ENCODE measurements around the gene TRPV3. TPM values are rescaled to one million over a fixed set of nuclear protein-coding genes. Genes with fewer than 3 reads are reported as not detected.

The TRPV3 gene
- under 1 TPM in 5 of 6 experiments, not detected in 1; 0.07 to 0.66 (median 0.43) TPM for total RNA-seq (2021; fragmentation: NEBNext Ultra II Directional; extraction: Animal tissue kit (Norgen Biotek cat#: 25700))
- long read RNA-seq = 0 reads

- H3K27ac Mint-ChIP-seq = peak within 1 kb of the TSS; percentile 40; the same call in 1 of the 2 replicates
- no peaks in the 10 kb centered on the region for H3K9me3 Mint-ChIP-seq
- DNase-seq = no peak
- H3K27me3 Mint-ChIP-seq (ENCODE audit: insufficient read depth) = peaks cover 8% of the 10 kb centered on the region
- H3K36me3 Mint-ChIP-seq (ENCODE audit: low read depth) = no peaks in the 10 kb centered on the region
- no peak for TF ChIP-seq CTCF (IDR thresholded peaks at IDR 0.05)
- no peak within 1 kb of the TSS for H3K4me3 Mint-ChIP-seq
- peaks cover 14% of the 10 kb centered on the region; the same call in 1 of the 2 replicates for H3K4me1 Mint-ChIP-seq (ENCODE audit: low read depth)
Measured at GRCh38 chr17:3557768-3558583, at the start of gene TRPV3. TSS of gene TRPV3 (minus strand) at chr17:3557812. CDS start at chr17:3554850, 2,962 bp downstream.

GRCh38 chr17:3603870-3604259 lies 46.3 kb upstream of the TRPV3 start:
- Mint-ChIP-seq H3K4me1 (ENCODE audit: low read depth) (peaks cover 12% of the 10 kb centered on the region), H3K27me3 (ENCODE audit: insufficient read depth) (peaks cover 3% of the 10 kb centered on the region), H3K27ac (peak overlapping the region; percentile 75), H3K4me3 (no peak overlapping the region), H3K36me3 (ENCODE audit: low read depth) (peaks cover 5% of the 10 kb centered on the region), H3K9me3 (no peaks in the 10 kb centered on the region)
- DNase-seq = no peak
- TF ChIP-seq CTCF (IDR thresholded peaks at IDR 0.05) = no peak

- peak; percentile 86 for DNase-seq
- H3K4me3 Mint-ChIP-seq = no peak overlapping the region
- H3K27me3 Mint-ChIP-seq (ENCODE audit: insufficient read depth) = peaks cover 3% of the 10 kb centered on the region
- H3K27ac Mint-ChIP-seq = peak overlapping the region; percentile 75
- no peak for TF ChIP-seq CTCF (IDR thresholded peaks at IDR 0.05)
- H3K9me3 Mint-ChIP-seq = no peaks in the 10 kb centered on the region
- H3K4me1 Mint-ChIP-seq (ENCODE audit: low read depth) = peaks cover 12% of the 10 kb centered on the region
- H3K36me3 Mint-ChIP-seq (ENCODE audit: low read depth) = peaks cover 2% of the 10 kb centered on the region
Measured at GRCh38 chr17:3603119-3603869, 45.7 kb upstream of the TRPV3 start.

GRCh38 chr17:3602499-3602898 lies 44.9 kb upstream of the TRPV3 start:
- H3K27me3 Mint-ChIP-seq (ENCODE audit: insufficient read depth) = peaks cover 3% of the 10 kb centered on the region
- no peak for DNase-seq
- peak; percentile 73 for TF ChIP-seq CTCF (IDR thresholded peaks at IDR 0.05)

GRCh38 chr17:3600529-3601205 lies 43.1 kb upstream of the TRPV3 start:
- no peak for DNase-seq
- TF ChIP-seq CTCF (IDR thresholded peaks at IDR 0.05) = no peak
- peaks cover 3% of the 10 kb centered on the region for H3K27me3 Mint-ChIP-seq (ENCODE audit: insufficient read depth)
- no peaks in the 10 kb centered on the region for H3K36me3 Mint-ChIP-seq (ENCODE audit: low read depth)
- no peak overlapping the region for H3K4me3 Mint-ChIP-seq
- H3K4me1 Mint-ChIP-seq (ENCODE audit: low read depth) = peaks cover 12% of the 10 kb centered on the region
- H3K9me3 Mint-ChIP-seq = no peaks in the 10 kb centered on the region
- no peak overlapping the region for H3K27ac Mint-ChIP-seq

More at GRCh38 chr17:3602499-3602898, 44.9 kb upstream of the TRPV3 start:
- no peaks in the 10 kb centered on the region for H3K9me3 Mint-ChIP-seq
- H3K36me3 Mint-ChIP-seq (ENCODE audit: low read depth) = no peaks in the 10 kb centered on the region; the same call in 1 of the 2 replicates
- H3K4me1 Mint-ChIP-seq (ENCODE audit: low read depth) = peaks cover 12% of the 10 kb centered on the region
- no peak overlapping the region for H3K4me3 Mint-ChIP-seq
- no peak overlapping the region for H3K27ac Mint-ChIP-seq
